Calu3 (cell line): ENCODE measurements around the gene WDR7. TPM values are rescaled to one million over a fixed set of nuclear protein-coding genes. Genes with fewer than 3 reads are reported as not detected.

ENCODE experiments used
- BruUV-seq: library from RNA; stranded (reverse); fragments of 400-500 nt; replicated peaks from 2 replicates; lab custom pipeline; 2021; lab: Mats Ljungman, UMichigan
- CTCF ChIA-PET: fragments of 300-600 bp; sonication (Branson Sonifier 250); formaldehyde crosslinking; loops from one replicate; lab custom pipeline; 2022; ENCODE audit warnings: antibody characterized with exemption; lab: Charles Lee
- DNase-seq: peaks from one replicate; pipeline ENCODE4 v3.0.0; 2022
- H3K27ac Mint-ChIP-seq: one replicate; pipeline ENCODE4 v1.8.0; 2022; ENCODE audit warnings: mixed read lengths; ENCODE audit not compliant: unreplicated experiment
- H3K27me3 Mint-ChIP-seq: one replicate; pipeline ENCODE4 v1.8.0; 2022; ENCODE audit warnings: mixed read lengths; ENCODE audit not compliant: unreplicated experiment
- H3K36me3 Mint-ChIP-seq: one replicate; pipeline ENCODE4 v1.8.0; 2022; ENCODE audit warnings: mild to moderate bottlenecking, moderate library complexity, mixed read lengths; ENCODE audit not compliant: insufficient read depth, unreplicated experiment
- H3K4me1 Mint-ChIP-seq: one replicate; pipeline ENCODE4 v1.8.0; 2022; ENCODE audit warnings: mild to moderate bottlenecking, low read depth, mixed read lengths; ENCODE audit not compliant: unreplicated experiment
- H3K4me3 Mint-ChIP-seq: one replicate; pipeline ENCODE4 v1.8.0; 2022; ENCODE audit warnings: mild to moderate bottlenecking, low read depth, moderate library complexity, mixed read lengths; ENCODE audit not compliant: unreplicated experiment
- H3K9me3 Mint-ChIP-seq: one replicate; pipeline ENCODE4 v1.8.0; 2022; ENCODE audit warnings: low read depth, mixed read lengths; ENCODE audit not compliant: unreplicated experiment
- intact Hi-C: fragments of 100-400 bp; cut with micrococcal nuclease; formaldehyde crosslinking; loops from one replicate; pipeline ENCODE4 v1.10.0; 2022; ENCODE audit not compliant: unreplicated experiment
- total RNA-seq: library from RNA; stranded (reverse); gene quantifications from 2 replicates; pipeline ENCODE4 v1.2.3, GENCODE V29; 2022
- TF ChIP-seq, protein P1 (sequence below): fragments of 200-600 bp; IDR thresholded peaks from one replicate; pipeline ENCODE4 v1.8.0; 2022; ENCODE audit warnings: antibody characterized with exemption; ENCODE audit not compliant: unreplicated experiment

The WDR7 gene
- total RNA-seq, 1 experiment from 2014 or later, result 16.2 TPM

DNA sequence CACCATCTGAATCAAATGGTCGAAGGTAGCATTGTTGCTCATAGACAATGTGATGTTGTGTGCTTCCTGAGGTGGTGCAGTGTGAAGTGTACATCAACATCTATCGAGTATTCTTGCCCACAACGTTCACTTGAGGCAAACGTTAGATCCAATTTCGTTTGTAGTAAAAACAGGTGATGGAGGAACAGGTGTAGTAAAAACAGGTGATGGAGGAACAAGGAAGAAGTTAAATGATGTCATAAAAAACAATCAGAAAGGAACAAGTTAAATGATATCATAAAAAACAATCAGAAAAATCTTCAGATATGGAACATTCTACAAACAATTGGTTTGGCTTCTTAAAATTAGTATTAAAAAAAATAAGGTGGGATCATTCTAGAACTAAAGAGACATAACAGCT, 11.3 kb downstream of the WDR7 start:
- TF ChIP-seq, protein P1, sequence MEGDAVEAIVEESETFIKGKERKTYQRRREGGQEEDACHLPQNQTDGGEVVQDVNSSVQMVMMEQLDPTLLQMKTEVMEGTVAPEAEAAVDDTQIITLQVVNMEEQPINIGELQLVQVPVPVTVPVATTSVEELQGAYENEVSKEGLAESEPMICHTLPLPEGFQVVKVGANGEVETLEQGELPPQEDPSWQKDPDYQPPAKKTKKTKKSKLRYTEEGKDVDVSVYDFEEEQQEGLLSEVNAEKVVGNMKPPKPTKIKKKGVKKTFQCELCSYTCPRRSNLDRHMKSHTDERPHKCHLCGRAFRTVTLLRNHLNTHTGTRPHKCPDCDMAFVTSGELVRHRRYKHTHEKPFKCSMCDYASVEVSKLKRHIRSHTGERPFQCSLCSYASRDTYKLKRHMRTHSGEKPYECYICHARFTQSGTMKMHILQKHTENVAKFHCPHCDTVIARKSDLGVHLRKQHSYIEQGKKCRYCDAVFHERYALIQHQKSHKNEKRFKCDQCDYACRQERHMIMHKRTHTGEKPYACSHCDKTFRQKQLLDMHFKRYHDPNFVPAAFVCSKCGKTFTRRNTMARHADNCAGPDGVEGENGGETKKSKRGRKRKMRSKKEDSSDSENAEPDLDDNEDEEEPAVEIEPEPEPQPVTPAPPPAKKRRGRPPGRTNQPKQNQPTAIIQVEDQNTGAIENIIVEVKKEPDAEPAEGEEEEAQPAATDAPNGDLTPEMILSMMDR, result no peak
- no peak for DNase-seq
- no TSS peak for BruUV-seq
- no peak overlapping the region for H3K4me3 Mint-ChIP-seq
- no peaks in the 10 kb centered on the region for H3K36me3 Mint-ChIP-seq
- H3K9me3 Mint-ChIP-seq, result no peaks in the 10 kb centered on the region
- CTCF ChIA-PET, result interaction anchor here (0.6 kb wide), 1 partner anchor 658 kb away, joined by 3 read pairs; no protein-coding TSS in a partner anchor
- H3K27me3 Mint-ChIP-seq, result no peaks in the 10 kb centered on the region
- intact Hi-C loops, result no loop called here
- H3K4me1 Mint-ChIP-seq, result no peaks in the 10 kb centered on the region
- no peak overlapping the region for H3K27ac Mint-ChIP-seq

DNA sequence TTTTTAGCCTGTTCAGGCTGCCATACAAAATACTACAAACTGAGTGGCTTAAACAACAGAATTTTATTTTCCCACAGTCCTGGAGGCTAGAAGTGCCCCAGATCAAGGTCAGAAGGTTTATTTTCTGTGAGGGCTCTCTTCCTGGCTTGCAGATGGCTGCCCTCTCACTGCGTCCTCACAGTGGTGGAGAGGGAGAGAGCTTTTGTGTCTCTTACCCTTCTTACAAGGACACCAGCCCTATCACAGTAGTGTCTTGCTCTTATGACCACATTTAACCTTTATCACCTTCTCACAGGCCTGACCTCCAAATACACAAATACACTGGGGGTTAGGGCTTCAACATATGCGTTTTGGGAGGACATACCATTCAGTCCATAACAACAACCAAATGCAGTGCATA, 11.7 kb downstream of the WDR7 start:
- BruUV-seq, result no TSS peak
- CTCF ChIA-PET, result interaction anchor here (0.6 kb wide), 1 partner anchor 658 kb away, joined by 3 read pairs; no protein-coding TSS in a partner anchor

DNA sequence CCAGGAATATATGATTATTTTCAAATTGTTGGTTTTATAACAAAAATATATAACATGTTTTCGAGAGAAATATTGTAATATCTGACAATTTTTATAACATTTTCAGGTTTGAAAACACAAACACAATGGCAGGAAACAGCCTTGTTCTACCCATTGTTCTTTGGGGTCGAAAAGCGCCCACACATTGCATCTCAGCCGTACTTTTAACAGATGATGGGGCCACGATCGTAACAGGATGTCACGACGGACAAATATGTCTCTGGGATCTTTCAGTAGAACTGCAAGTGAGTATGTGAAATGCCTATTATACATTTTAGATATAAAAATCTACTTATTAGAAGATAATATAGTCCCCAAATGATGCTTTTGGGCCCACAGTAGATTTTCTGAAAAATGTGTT, 21.2 kb downstream of the WDR7 start:
- CTCF ChIA-PET, result no interaction called here
- no peaks in the 10 kb centered on the region for H3K4me1 Mint-ChIP-seq
- no peak for DNase-seq
- no peaks in the 10 kb centered on the region for H3K9me3 Mint-ChIP-seq
- intact Hi-C loops, result no loop called here
- no peaks in the 10 kb centered on the region for H3K27me3 Mint-ChIP-seq
- H3K4me3 Mint-ChIP-seq, result no peak overlapping the region
- H3K36me3 Mint-ChIP-seq, result no peaks in the 10 kb centered on the region
- TF ChIP-seq, protein P1, result no peak
- H3K27ac Mint-ChIP-seq, result no peak overlapping the region
- BruUV-seq, result no TSS peak

More for the DNA sequence above, 11.7 kb downstream of the WDR7 start:
- no peak overlapping the region for H3K27ac Mint-ChIP-seq
- TF ChIP-seq, protein P1, result no peak
- intact Hi-C loops, result no loop called here
- no peaks in the 10 kb centered on the region for H3K27me3 Mint-ChIP-seq
- no peak overlapping the region for H3K4me3 Mint-ChIP-seq
- no peaks in the 10 kb centered on the region for H3K36me3 Mint-ChIP-seq
- H3K9me3 Mint-ChIP-seq, result no peaks in the 10 kb centered on the region
- DNase-seq, result no peak
- H3K4me1 Mint-ChIP-seq, result no peaks in the 10 kb centered on the region

DNA sequence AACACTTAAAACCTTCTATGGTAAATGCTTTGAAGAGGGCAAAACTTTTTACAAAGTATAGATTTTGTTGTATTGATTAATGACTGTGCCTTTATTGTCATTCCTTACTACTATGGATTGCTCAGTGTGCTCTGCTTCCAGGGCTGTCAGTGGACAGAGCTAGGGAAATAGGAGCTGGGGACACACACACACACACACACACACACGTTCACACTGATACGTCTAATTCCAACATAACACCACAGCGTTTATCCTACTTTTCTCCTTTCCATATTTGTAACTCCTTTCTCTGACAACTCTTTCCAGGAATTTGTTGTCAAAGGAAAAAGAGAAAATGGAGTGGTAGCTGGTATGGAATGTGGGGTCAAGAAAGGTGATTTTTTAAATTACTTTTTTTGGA, 21.8 kb downstream of the WDR7 start:
- Mint-ChIP-seq H3K4me3 (no peak overlapping the region), H3K4me1 (no peaks in the 10 kb centered on the region), H3K9me3 (no peaks in the 10 kb centered on the region), H3K27ac (no peak overlapping the region), H3K27me3 (no peaks in the 10 kb centered on the region), H3K36me3 (no peaks in the 10 kb centered on the region)
- CTCF ChIA-PET, result no interaction called here
- no TSS peak for BruUV-seq
- intact Hi-C loops, result no loop called here
- no peak for DNase-seq
- TF ChIP-seq, protein P1, result no peak
